Immature natural killer cell (primary cell): ENCODE data around the gene PIGH. TPM values are rescaled to one million over a fixed set of nuclear protein-coding genes. Genes with fewer than 3 reads are reported as not detected.
A peak's percentile ranks its signal among the peaks of the same experiment; 100 is the strongest.
"Not testable (repeated sequence)": the region's sequence is repeated elsewhere in the genome, so short reads cannot be mapped to it uniquely, and the experiment has no call there.

Experiments used
- DNase-seq, 3 donors: peaks; one replicate each; pipeline ENCODE4 v3.0.0; 2022; ENCODE audit warnings: mixed read lengths in 1 of 3
- H3K27ac Mint-ChIP-seq, 6 donors: one replicate each; pipeline ENCODE4 v1.8.0; 2020; ENCODE audit warnings: mixed read lengths in 6 of 6, mild to moderate bottlenecking in 5 of 6, inconsistent platforms in 4 of 6, moderate library complexity in 3 of 6
- H3K27me3 Mint-ChIP-seq, 3 donors: one replicate each; pipeline ENCODE4 v1.8.0; 2020 to 2021; ENCODE audit warnings: low read depth in 3 of 3, mild to moderate bottlenecking in 3 of 3, mixed read lengths in 3 of 3, moderate library complexity in 3 of 3, inconsistent platforms in 1 of 3
- H3K36me3 Mint-ChIP-seq, 3 donors: one replicate each; pipeline ENCODE4 v1.8.0; 2020; ENCODE audit warnings: mixed read lengths in 3 of 3, inconsistent platforms in 2 of 3, mild to moderate bottlenecking in 2 of 3
- H3K4me1 Mint-ChIP-seq, 2 donors: one replicate each; pipeline ENCODE4 v1.8.0; 2020; ENCODE audit warnings: inconsistent platforms in 2 of 2, mild to moderate bottlenecking in 2 of 2, mixed read lengths in 2 of 2, moderate library complexity in 1 of 2
- H3K4me3 Mint-ChIP-seq, 5 donors: one replicate each; pipeline ENCODE4 v1.8.0; 2020; ENCODE audit warnings: mild to moderate bottlenecking in 5 of 5, mixed read lengths in 5 of 5, inconsistent platforms in 3 of 5, moderate library complexity in 3 of 5
- H3K9me3 Mint-ChIP-seq, 6 donors: one replicate each; pipeline ENCODE4 v1.8.0; 2020; ENCODE audit warnings: mild to moderate bottlenecking in 6 of 6, mixed read lengths in 6 of 6, inconsistent platforms in 4 of 6, moderate library complexity in 3 of 6
- polyA plus RNA-seq, 3 donors: library from polyadenylated mRNA; unstranded; fragments of 300-500 nt; fragmentation: Illumina TruSeq; gene quantifications; one replicate each; pipeline ENCODE4 v1.2.3, GENCODE V29; 2021

PIGH gene
- polyA plus RNA-seq, 3 donors from 2014 or later, result 28.8 to 41.9 (median 37.3) TPM

GRCh38 chr14:67626131-67626530, 26.1 kb upstream of the PIGH start:
- H3K27me3 Mint-ChIP-seq, H3K4me1 Mint-ChIP-seq, DNase-seq, H3K27ac Mint-ChIP-seq, H3K36me3 Mint-ChIP-seq, H3K4me3 Mint-ChIP-seq, H3K9me3 Mint-ChIP-seq: not testable (repeated sequence)

GRCh38 chr14:67623114-67623513, 23.0 kb upstream of the PIGH start:
- DNase-seq, result no peak
- peaks cover 20 to 25% of the 10 kb centered on the region in 2 donors for H3K4me1 Mint-ChIP-seq
- no peak overlapping the region for H3K4me3 Mint-ChIP-seq

GRCh38 chr14:67622675-67623074, 22.6 kb upstream of the PIGH start:
- H3K27me3 Mint-ChIP-seq, result peaks cover 2 to 15% (median 8%) of the 10 kb centered on the region in 3 donors
- no peaks in the 10 kb centered on the region for H3K36me3 Mint-ChIP-seq
- H3K4me3 Mint-ChIP-seq, result no peak overlapping the region
- DNase-seq, result no peak
- H3K4me1 Mint-ChIP-seq, result peaks cover 21 to 25% of the 10 kb centered on the region in 2 donors
- no peaks in the 10 kb centered on the region for H3K9me3 Mint-ChIP-seq
- peak overlapping the region in 1 of 6 donors; percentile 7 for H3K27ac Mint-ChIP-seq

More at GRCh38 chr14:67623114-67623513, 23.0 kb upstream of the PIGH start:
- H3K36me3 Mint-ChIP-seq, result no peaks in the 10 kb centered on the region
- H3K27me3 Mint-ChIP-seq, result peaks cover 2 to 15% (median 8%) of the 10 kb centered on the region in 3 donors
- H3K27ac Mint-ChIP-seq, result no peak overlapping the region
- no peaks in the 10 kb centered on the region for H3K9me3 Mint-ChIP-seq

- no peak for DNase-seq
- Mint-ChIP-seq H3K27ac (peak overlapping the region in 5 of 6 donors; percentile 50 to 97 (median 88)), H3K4me3 (peak overlapping the region; percentile 85 to 93 (median 88)), H3K36me3 (no peaks in the 10 kb centered on the region), H3K9me3 (no peaks in the 10 kb centered on the region), H3K4me1 (peaks cover 21 to 25% of the 10 kb centered on the region in 2 donors), H3K27me3 (peaks cover 2 to 15% (median 8%) of the 10 kb centered on the region in 3 donors)
These were observed 20.2 kb upstream of the PIGH start for GRCh38 chr14:67620217-67620785.

- H3K36me3 Mint-ChIP-seq, result no peaks in the 10 kb centered on the region
- DNase-seq, result peak; percentile 94 to 95 (median 95)
- peak within 1 kb of the TSS; percentile 85 to 93 (median 88) for H3K4me3 Mint-ChIP-seq
- H3K27me3 Mint-ChIP-seq, result peaks cover 4 to 15% (median 8%) of the 10 kb centered on the region in 3 donors
- peak within 1 kb of the TSS; percentile 81 to 98 (median 94) for H3K27ac Mint-ChIP-seq
- no peaks in the 10 kb centered on the region for H3K9me3 Mint-ChIP-seq
- peaks cover 21 to 25% of the 10 kb centered on the region in 2 donors for H3K4me1 Mint-ChIP-seq
These were observed 19.6 kb upstream of the PIGH start, which contains the start of gene ARG2 for GRCh38 chr14:67619446-67620216. Gene ARG2 (plus strand): TSS chr14:67619920. CDS start chr14:67619978, 58 bp downstream.

- no peaks in the 10 kb centered on the region for H3K9me3 Mint-ChIP-seq
- DNase-seq, result peak; percentile 67 to 71 (median 70)
- peaks cover 4 to 16% (median 8%) of the 10 kb centered on the region in 3 donors for H3K27me3 Mint-ChIP-seq
- H3K4me1 Mint-ChIP-seq, result peaks cover 21 to 25% of the 10 kb centered on the region in 2 donors
- H3K27ac Mint-ChIP-seq, result peak overlapping the region; percentile 81 to 98 (median 94)
- no peaks in the 10 kb centered on the region for H3K36me3 Mint-ChIP-seq
- H3K4me3 Mint-ChIP-seq, result peak overlapping the region; percentile 53 to 93 (median 88)
These were observed 18.6 kb upstream of the PIGH start for GRCh38 chr14:67618617-67619063.

- no peaks in the 10 kb centered on the region for H3K36me3 Mint-ChIP-seq
- H3K4me1 Mint-ChIP-seq, result no peaks in the 10 kb centered on the region
- H3K27ac Mint-ChIP-seq, result no peak overlapping the region
These were observed 10.4 kb upstream of the PIGH start for GRCh38 chr14:67610491-67610890.

GRCh38 chr14:67609642-67610310, 9.7 kb upstream of the PIGH start:
- no peak overlapping the region for H3K4me3 Mint-ChIP-seq
- no peaks in the 10 kb centered on the region for H3K9me3 Mint-ChIP-seq
- no peak overlapping the region for H3K27ac Mint-ChIP-seq
- peaks cover 2 to 19% (median 10%) of the 10 kb centered on the region in 3 donors for H3K27me3 Mint-ChIP-seq
- H3K4me1 Mint-ChIP-seq, result no peaks in the 10 kb centered on the region
- H3K36me3 Mint-ChIP-seq, result no peaks in the 10 kb centered on the region
- no peak for DNase-seq

More at GRCh38 chr14:67610491-67610890, 10.4 kb upstream of the PIGH start:
- no peak for DNase-seq
- Mint-ChIP-seq H3K27me3 (peaks cover 6 to 19% (median 10%) of the 10 kb centered on the region in 3 donors), H3K9me3 (no peaks in the 10 kb centered on the region), H3K4me3 (no peak overlapping the region)

- no peaks in the 10 kb centered on the region for H3K4me1 Mint-ChIP-seq
- no peaks in the 10 kb centered on the region for H3K36me3 Mint-ChIP-seq
- peaks cover 2 to 10% (median 9%) of the 10 kb centered on the region in 3 donors for H3K27me3 Mint-ChIP-seq
- H3K4me3 Mint-ChIP-seq, result no peak overlapping the region
- H3K27ac Mint-ChIP-seq, result no peak overlapping the region
- no peaks in the 10 kb centered on the region for H3K9me3 Mint-ChIP-seq
- DNase-seq, result no peak
These were observed 7.6 kb upstream of the PIGH start for GRCh38 chr14:67607646-67608045.

GRCh38 chr14:67602995-67603545, 3.0 kb upstream of the PIGH start:
- Mint-ChIP-seq H3K4me1 (peaks cover 22 to 28% of the 10 kb centered on the region in 2 donors), H3K9me3 (no peaks in the 10 kb centered on the region), H3K4me3 (no peak overlapping the region), H3K36me3 (no peaks in the 10 kb centered on the region), H3K27me3 (peaks cover 5 to 6% (median 6%) of the 10 kb centered on the region in 3 donors), H3K27ac (peak overlapping the region in 1 of 6 donors; percentile 32)
- DNase-seq, result no peak

GRCh38 chr14:67602076-67602475, 2.0 kb upstream of the PIGH start:
- Mint-ChIP-seq H3K4me1 (peaks cover 28 to 37% of the 10 kb centered on the region in 2 donors), H3K27ac (peak overlapping the region in 4 of 6 donors; percentile 23 to 96 (median 69)), H3K36me3 (no peaks in the 10 kb centered on the region), H3K27me3 (peaks cover 5 to 6% (median 6%) of the 10 kb centered on the region in 3 donors), H3K9me3 (no peaks in the 10 kb centered on the region), H3K4me3 (peak overlapping the region in 2 of 5 donors; percentile 25 to 37)
- no peak for DNase-seq

GRCh38 chr14:67600562-67600974, 500 bp upstream of the PIGH start:
- DNase-seq, H3K27me3 Mint-ChIP-seq, H3K36me3 Mint-ChIP-seq, H3K9me3 Mint-ChIP-seq: not testable (repeated sequence)
- Mint-ChIP-seq H3K27ac (peak overlapping the region; percentile 88 to 98 (median 96)), H3K4me1 (peaks cover 30 to 44% of the 10 kb centered on the region in 2 donors), H3K4me3 (peak overlapping the region; percentile 90 to 100 (median 98))

- H3K9me3 Mint-ChIP-seq, result no peaks in the 10 kb centered on the region
- no peak for DNase-seq
- no peak overlapping the region for H3K27ac Mint-ChIP-seq
- H3K4me1 Mint-ChIP-seq, result peaks cover 30 to 43% of the 10 kb centered on the region in 2 donors
- peaks cover 4 to 5% (median 4%) of the 10 kb centered on the region in 3 donors for H3K27me3 Mint-ChIP-seq
- H3K36me3 Mint-ChIP-seq, result peaks cover 4 to 12% (median 8%) of the 10 kb centered on the region in 3 donors
- H3K4me3 Mint-ChIP-seq, result no peak overlapping the region
These were observed 4.7 kb downstream of the PIGH start for GRCh38 chr14:67595392-67595791.
